Measurements from ENCODE around the gene PLA2G2A.

GRCh38 chr1:19990689-19991088, 11.3 kb upstream of the PLA2G2A start:
- TF ChIP-seq CTCF (IDR thresholded peaks at IDR 0.05): no peak
- TF ChIP-seq POLR2AphosphoS5 (IDR thresholded peaks at IDR 0.05): no peak
- no peak for TF ChIP-seq EP300 (IDR thresholded peaks at IDR 0.05)

Data from suprapubic skin (tissue), 4 donors.